ENCODE data around the gene NEU4. TPM values are rescaled to one million over a fixed set of nuclear protein-coding genes. Genes with fewer than 3 reads are reported as not detected.

Gene NEU4
- total RNA-seq, 2 experiments from 2014 or later = 0.20 TPM; not detected in 1

DNA sequence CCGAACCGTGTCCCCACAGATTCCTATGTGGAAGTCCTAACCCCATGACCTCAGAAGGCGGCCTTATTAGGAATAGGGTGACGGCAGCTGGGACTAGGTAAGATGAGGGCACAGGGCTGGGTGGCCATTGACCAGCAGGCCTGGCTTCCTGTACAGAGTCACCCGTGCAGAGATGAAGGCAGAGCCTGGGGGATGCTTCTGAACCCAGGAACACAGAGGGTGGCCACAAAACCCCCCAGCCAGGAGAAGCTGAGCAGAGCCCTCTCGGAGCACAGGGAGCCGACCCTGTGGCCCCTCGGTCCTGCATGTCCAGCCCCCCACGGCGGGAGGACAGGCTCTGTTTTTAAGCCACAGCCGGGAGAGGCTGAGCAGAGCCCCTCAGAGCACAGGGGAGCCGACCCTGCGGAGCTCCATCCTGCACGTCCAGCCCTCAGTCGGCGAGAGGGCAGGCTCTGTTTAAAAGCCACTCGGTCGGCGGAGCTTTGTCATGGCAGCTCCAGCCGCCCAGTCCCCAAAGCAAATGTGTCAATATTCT, 47.0 kb downstream of the NEU4 start:
- H3K27me3 Mint-ChIP-seq = no peaks in the 10 kb centered on the region

DNA sequence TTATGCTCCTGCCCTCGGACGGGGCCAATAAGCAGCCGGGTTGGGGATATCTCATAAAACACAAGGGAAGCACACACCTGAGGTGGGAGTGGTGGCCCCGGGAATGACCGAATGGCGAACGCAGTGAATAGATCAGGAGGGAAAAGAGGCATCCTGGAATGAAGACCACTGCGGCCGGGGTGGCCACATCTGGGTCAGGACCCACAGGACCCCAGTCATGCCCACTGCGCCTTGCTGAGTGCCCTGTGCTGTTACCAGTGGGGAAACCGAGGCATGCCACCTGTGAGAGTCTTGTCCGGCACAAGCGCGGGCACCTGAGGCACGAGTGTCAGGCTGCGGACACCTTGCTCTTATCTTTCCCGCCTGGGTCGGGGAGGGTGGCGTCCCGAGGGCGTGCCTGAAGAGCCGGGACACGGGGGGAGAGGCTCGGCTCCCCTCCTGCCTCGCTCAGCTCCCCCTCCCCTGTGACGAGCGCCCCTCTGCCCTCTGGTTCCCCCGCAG, 48.1 kb downstream of the NEU4 start:
- H3K27ac Mint-ChIP-seq = no peak overlapping the region
- H3K36me3 Mint-ChIP-seq = peaks cover 2% of the 10 kb centered on the region
- no peak overlapping the region for H3K4me3 Mint-ChIP-seq
- no peaks in the 10 kb centered on the region for H3K9me3 Mint-ChIP-seq
- ATAC-seq (ENCODE audit: low read depth) (no peak), DNase-seq (no peak)
- H3K4me1 Mint-ChIP-seq = peaks cover 19% of the 10 kb centered on the region
- POLR2A ChIA-PET = no interaction called here
- no peaks in the 10 kb centered on the region for H3K27me3 Mint-ChIP-seq

More for the DNA sequence above, 47.0 kb downstream of the NEU4 start:
- ATAC-seq (ENCODE audit: low read depth) = no peak
- Mint-ChIP-seq H3K27ac (no peak overlapping the region), H3K4me1 (peaks cover 9% of the 10 kb centered on the region), H3K9me3 (no peaks in the 10 kb centered on the region), H3K36me3 (no peaks in the 10 kb centered on the region), H3K4me3 (no peak overlapping the region)
- POLR2A ChIA-PET = no interaction called here
- no peak for DNase-seq

DNA sequence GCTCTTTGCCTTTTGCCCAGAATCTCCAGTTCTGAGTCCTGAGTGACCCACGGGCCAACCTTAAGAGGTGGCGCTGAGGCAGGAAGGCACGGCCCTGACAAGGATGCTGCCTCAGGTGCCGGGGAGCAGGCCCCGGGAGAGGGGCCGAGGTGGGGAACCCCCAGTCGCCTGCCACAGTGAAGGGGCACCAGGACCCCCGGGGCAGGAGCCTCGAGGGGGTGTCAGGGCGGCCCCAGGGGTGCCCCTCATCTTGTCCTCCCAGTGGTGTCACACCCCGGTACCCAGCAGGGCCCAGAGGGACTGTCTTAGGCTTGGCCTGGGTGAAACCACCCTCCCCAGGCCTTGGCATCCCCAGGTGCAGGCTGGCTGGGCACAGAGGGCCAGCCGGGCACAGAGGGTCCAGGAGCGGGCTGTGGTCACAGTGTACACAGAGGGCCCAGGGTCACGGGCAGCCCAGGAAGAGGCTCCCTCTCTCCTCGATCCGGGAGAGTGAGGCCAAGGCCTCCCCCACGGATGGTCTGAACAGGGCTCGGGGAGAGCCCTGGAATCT, 48.7 kb downstream of the NEU4 start:
- POLR2A ChIA-PET = interaction anchor here (0.9 kb wide), 1 partner anchor 13 kb away, joined by 5 read pairs; no protein-coding TSS in a partner anchor
- H3K9me3 Mint-ChIP-seq = no peaks in the 10 kb centered on the region
- H3K27ac Mint-ChIP-seq = no peak overlapping the region
- ATAC-seq (ENCODE audit: low read depth) = no peak
- DNase-seq = no peak
- H3K27me3 Mint-ChIP-seq = peaks cover 2% of the 10 kb centered on the region
- H3K4me3 Mint-ChIP-seq = peak overlapping the region; percentile 62
- H3K36me3 Mint-ChIP-seq = peaks cover 2% of the 10 kb centered on the region
- H3K4me1 Mint-ChIP-seq = peaks cover 20% of the 10 kb centered on the region

DNA sequence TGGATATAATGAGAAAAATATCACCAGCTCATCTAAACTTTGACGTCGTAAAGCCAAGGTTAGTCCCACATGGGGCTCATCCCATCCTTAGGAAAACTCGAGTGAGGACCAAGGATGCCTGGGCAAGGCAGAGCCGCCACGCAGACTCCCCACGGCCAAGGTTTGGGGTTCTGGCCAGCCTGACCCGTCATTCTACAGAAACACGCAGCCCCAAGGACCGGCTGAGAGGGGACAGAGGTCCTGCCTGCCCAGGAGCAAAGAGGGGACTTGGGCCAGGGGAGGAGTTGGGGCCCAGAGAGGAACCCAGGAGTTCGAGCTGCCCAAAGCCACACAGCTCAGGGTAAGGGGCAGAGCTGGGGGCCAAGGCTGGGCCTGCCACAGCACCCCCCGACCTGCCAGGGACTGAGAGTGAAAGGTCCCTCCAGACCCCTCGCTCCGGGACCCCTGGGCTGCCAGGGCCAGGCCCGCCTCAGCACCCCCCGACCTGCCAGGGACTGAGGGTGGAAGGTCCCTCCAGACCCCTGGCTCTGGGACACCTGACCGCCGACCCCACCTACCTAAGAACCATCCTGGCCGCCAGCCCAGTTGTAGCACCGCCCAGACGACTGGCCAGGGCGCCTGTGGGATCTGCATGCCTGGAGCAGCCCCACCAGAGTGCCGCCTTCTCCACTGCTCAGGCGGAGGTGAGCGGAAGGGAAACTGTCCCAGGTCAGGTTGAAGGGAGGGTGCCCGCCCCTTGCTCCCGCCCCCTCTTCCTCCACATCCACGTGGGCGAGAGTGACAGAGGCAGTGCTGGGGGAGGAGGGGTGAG, 49.4 kb downstream of the NEU4 start, which contains the start of gene PDCD1:
TSS of gene PDCD1 (minus strand) at position 689 of the 811 bp plus-strand sequence. CDS start at position 633, 56 bp downstream.
- H3K4me3 Mint-ChIP-seq = peak within 1 kb of the TSS; percentile 83
- H3K9me3 Mint-ChIP-seq = no peaks in the 10 kb centered on the region
- POLR2A ChIA-PET = interaction anchor here (0.9 to 2.4 kb wide), 2 partner anchors 14 to 172 kb away, joined by 5 to 10 read pairs; partner anchors contain the start of gene DTYMK
- peaks cover 26% of the 10 kb centered on the region for H3K4me1 Mint-ChIP-seq
- peaks cover 2% of the 10 kb centered on the region for H3K36me3 Mint-ChIP-seq
- ATAC-seq (ENCODE audit: low read depth) = peak; percentile 68
- H3K27ac Mint-ChIP-seq = peak within 1 kb of the TSS; percentile 92
- DNase-seq = peak; percentile 67
- peaks cover 6% of the 10 kb centered on the region for H3K27me3 Mint-ChIP-seq

DNA sequence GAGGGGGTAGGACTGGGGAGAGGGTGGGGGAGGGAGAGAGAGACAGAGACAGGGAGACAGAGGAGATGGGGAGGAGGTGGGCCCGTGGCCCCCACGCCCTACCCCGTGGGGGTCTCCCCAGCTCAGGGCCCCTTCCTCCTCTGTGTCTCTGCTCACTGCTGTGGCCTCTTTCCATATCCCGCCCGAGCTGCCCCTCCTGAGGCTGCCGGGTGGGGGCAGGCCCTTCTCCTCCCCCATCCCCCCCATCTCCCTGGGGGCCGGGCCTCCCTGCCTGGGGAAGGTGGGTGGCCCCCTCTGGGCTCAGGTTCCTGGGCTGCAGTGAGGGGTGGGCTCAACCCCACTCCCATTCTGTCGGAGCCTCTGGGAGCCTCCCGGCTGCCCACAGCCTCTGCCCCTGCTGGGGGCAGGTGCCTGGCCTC, 50.0 kb downstream of the NEU4 start:
- POLR2A ChIA-PET = interaction anchor here (0.6 to 2.4 kb wide), 5 partner anchors 10 to 172 kb away, joined by 5 to 14 read pairs (median 10); partner anchors contain the start of genes DTYMK and RTP5
- peak; percentile 29 for ATAC-seq (ENCODE audit: low read depth)
- Mint-ChIP-seq H3K9me3 (peaks cover under 1% of the 10 kb centered on the region), H3K27ac (peak overlapping the region; percentile 92), H3K4me3 (peak overlapping the region; percentile 73), H3K27me3 (peaks cover 9% of the 10 kb centered on the region), H3K36me3 (peaks cover 3% of the 10 kb centered on the region), H3K4me1 (peaks cover 29% of the 10 kb centered on the region)
- no peak for DNase-seq

DNA sequence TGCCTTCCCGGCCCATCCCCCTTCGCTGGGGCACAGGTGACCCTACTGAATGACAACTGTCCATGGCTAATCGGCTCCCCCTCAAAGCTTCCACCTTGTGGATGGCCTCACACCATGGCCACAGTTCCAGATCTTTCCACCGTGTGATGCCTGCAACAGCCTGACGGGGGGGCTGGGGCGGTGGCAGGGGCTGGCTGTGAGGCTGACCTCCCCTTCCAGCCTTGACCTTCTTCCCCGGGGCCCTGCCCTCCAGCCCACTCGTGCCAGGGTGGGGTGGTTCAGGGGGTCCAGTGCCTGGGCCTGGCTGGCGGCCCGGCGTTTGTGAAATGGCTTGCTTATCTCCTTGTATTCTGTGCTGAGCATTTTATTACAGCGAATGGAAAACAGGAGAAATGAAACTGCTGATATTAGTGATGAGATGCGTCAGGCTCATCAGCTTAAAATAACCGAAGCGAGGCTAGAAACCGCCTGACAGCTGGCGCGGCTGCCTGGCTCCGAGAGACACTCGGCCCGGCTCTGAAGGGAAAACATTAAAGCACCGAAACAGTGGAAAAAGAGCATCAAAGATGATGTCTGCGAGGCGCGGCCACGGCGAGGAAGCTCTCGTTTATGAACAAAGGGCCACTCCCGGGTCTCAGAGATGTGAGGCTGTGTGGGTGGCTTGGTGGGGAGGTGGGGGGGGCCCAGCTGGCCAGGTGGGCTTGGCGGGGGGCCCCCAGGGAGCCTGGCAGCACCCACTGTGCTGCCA, 50.6 kb downstream of the NEU4 start:
- ATAC-seq (ENCODE audit: low read depth) = peak; percentile 32
- Mint-ChIP-seq H3K4me3 (peak overlapping the region; percentile 83), H3K4me1 (peaks cover 35% of the 10 kb centered on the region), H3K27me3 (peaks cover 15% of the 10 kb centered on the region), H3K27ac (peak overlapping the region; percentile 92), H3K9me3 (peaks cover 6% of the 10 kb centered on the region), H3K36me3 (peaks cover 7% of the 10 kb centered on the region)
- DNase-seq = no peak
- POLR2A ChIA-PET = interaction anchor here (0.6 to 2.4 kb wide), 6 partner anchors 9 to 173 kb away, joined by 5 to 14 read pairs (median 9); partner anchors contain the start of genes D2HGDH, DTYMK and RTP5

DNA sequence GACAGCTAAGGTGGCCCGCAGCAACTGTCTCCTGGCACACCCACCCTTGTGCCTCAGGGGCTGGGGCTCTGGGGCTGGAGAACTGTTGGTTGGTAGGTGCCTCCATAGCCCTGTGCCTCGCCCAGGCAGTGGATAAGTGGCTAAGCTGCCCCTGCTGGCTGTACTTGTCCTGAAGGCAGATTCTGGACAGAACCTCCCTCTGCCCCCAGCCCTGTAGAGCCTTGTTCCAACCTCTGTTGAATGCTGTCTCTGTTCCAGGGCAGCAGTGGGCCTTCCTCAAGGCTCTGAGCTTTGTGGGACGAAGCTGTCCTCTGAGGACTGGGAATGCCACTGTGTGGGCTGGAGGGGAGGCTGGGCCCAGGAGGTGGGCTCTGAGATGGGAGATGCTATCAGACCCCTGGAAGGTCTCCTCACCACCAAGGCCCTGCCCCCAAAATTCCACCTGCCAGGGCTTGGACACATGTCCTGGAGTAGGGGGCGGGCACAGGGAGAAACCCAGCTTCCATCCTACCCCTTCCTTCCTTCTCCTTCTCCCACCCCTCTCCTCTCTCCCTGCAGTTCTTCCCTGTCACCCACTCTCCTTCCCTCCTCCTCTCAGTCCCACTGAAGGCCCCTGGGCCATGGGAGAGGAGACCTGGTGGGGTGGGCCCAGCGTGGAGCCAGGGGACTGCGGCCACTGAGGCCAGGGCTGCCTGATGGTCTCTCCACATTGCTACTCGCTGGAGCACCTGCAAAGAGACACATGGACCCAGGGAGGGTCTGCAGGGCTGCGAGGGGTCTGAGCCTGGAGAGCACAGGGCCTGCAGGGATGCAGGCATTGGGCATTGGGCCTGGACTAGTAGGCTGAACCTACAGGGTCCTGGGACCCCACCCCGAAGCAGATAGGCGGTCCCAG, 51.4 kb downstream of the NEU4 start:
- Mint-ChIP-seq H3K27ac (peak overlapping the region; percentile 92), H3K4me3 (no peak overlapping the region), H3K9me3 (peaks cover 11% of the 10 kb centered on the region), H3K27me3 (peaks cover 22% of the 10 kb centered on the region), H3K4me1 (peaks cover 43% of the 10 kb centered on the region), H3K36me3 (peaks cover 14% of the 10 kb centered on the region)
- ATAC-seq (ENCODE audit: low read depth) (peak; percentile 13), DNase-seq (no peak)
- POLR2A ChIA-PET = interaction anchor here (1.1 to 2.4 kb wide), 5 partner anchors 8 to 174 kb away, joined by 5 to 14 read pairs (median 10); partner anchors contain the start of genes D2HGDH, DTYMK and RTP5

DNA sequence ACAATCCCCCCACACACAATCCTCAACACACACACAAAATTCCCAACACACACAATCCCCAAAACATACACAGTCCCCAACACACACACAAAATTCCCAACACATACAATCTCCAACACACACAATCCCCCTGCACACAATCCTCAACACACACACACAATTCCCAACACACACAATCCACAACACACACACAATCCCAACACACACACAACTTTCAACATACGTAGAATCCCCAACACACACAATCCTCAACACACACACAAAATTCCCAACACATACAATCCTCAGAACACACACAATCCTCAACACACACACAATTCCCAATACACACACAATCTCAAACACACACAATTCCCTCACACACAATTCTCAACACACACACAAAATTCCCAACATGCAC, 52.3 kb downstream of the NEU4 start:
- Mint-ChIP-seq H3K27me3 (peaks cover 27% of the 10 kb centered on the region), H3K4me1 (peaks cover 49% of the 10 kb centered on the region)
- POLR2A ChIA-PET = no interaction called here

DNA sequence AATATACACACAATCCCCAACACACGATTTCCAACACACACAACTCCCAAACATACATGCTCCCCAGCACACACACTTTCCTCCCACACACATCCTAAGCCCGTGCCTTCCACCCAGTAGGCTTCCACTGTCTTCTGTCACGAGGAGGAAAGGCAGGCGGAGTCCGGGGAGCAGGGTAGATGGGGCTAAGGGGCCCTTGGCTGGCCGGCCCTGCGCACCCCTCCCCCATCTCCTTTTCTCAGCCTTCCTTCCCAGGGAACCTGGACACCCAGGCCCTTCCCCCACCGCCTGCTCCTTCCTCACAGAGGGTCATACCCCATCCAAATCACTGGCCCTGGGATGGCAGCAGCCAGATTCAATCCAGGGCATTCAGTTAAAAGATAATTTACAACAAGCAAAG, 53.1 kb downstream of the NEU4 start:
- DNase-seq (no peak), ATAC-seq (ENCODE audit: low read depth) (no peak)
- H3K9me3 Mint-ChIP-seq = peaks cover 11% of the 10 kb centered on the region
- H3K27me3 Mint-ChIP-seq = peaks cover 27% of the 10 kb centered on the region
- POLR2A ChIA-PET = no interaction called here
- peaks cover 16% of the 10 kb centered on the region for H3K36me3 Mint-ChIP-seq
- peak overlapping the region; percentile 14 for H3K27ac Mint-ChIP-seq
- peaks cover 50% of the 10 kb centered on the region for H3K4me1 Mint-ChIP-seq
- H3K4me3 Mint-ChIP-seq = peak overlapping the region; percentile 6

More for the DNA sequence above, 52.3 kb downstream of the NEU4 start:
- H3K9me3 Mint-ChIP-seq = peaks cover 11% of the 10 kb centered on the region
- ATAC-seq (ENCODE audit: low read depth) (no peak), DNase-seq (no peak)
- peak overlapping the region; percentile 59 for H3K27ac Mint-ChIP-seq
- peaks cover 16% of the 10 kb centered on the region for H3K36me3 Mint-ChIP-seq
- H3K4me3 Mint-ChIP-seq = peak overlapping the region; percentile 47

DNA sequence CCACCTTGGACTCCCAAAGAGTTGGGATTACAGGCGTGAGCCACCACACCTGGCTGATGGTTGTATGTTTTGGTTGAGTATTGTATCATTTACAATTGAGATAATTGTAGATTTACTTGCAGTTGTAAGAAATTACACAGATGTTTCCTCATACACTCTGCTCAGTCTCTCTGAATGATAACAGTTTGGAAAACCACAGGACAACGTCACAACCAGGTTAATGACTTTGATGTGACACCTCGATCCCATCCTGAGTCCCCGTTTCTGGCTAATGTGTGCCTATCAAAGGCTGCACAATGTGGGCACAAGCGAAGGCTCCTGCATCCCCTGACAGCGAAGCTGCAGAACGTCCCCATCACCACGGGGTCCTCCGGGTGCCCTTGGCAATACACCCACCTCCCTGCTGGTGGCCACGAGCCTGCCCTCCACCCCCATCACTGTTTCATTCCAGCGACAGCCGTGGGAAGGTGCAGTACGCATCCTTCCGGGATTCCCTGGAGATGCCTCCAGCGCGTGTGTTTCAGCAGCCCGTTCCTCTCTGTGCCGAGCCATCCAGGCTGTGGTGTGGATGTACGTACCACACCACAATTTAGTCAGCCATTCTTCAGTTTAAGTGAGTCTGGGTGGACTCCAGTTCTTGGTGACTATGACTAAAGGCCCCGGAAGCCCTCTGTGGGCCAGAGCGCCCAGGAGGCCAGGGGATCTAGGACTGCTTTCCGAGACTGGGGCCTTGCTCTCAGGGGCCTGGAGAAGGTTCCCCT, 54.0 kb downstream of the NEU4 start:
- POLR2A ChIA-PET = no interaction called here
- Mint-ChIP-seq H3K27me3 (peaks cover 27% of the 10 kb centered on the region), H3K27ac (no peak overlapping the region), H3K36me3 (peaks cover 16% of the 10 kb centered on the region), H3K9me3 (peaks cover 11% of the 10 kb centered on the region), H3K4me1 (peaks cover 55% of the 10 kb centered on the region), H3K4me3 (peak overlapping the region; percentile 41)
- DNase-seq (no peak), ATAC-seq (ENCODE audit: low read depth) (no peak)

DNA sequence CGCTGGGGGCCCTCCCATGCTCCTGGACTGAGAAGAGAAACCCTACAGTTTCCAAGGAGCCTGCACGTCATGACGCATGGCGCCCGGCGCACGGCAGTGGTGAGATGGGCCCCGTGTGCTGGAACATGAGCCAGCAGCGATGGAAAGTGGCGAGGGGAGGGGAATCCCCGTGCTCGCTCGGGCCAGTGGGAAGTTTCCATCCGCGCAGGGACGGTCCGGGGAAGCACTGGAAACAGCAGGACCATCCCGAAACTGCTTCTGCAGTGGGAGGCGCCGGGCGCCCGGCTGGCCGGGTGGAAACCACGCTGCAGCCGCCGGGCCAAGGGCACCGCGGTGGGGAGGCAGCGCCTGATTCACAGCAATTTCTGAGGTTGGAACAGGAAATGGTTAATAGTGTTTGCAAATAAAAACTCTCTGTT, 54.6 kb downstream of the NEU4 start:
- DNase-seq (no peak), ATAC-seq (ENCODE audit: low read depth) (peak; percentile 1)
- POLR2A ChIA-PET = no interaction called here
- H3K4me1 Mint-ChIP-seq = peaks cover 61% of the 10 kb centered on the region
- H3K27ac Mint-ChIP-seq = no peak overlapping the region
- H3K36me3 Mint-ChIP-seq = peaks cover 16% of the 10 kb centered on the region
- H3K27me3 Mint-ChIP-seq = peaks cover 27% of the 10 kb centered on the region
- peak overlapping the region; percentile 41 for H3K4me3 Mint-ChIP-seq
- H3K9me3 Mint-ChIP-seq = peaks cover 11% of the 10 kb centered on the region

Data from activated naive CD8-positive, alpha-beta T cell treated with anti-CD3 and anti-CD28 coated beads, Interleukin-2, amount 10 ng/mL, durations not matched to agents 7 days and 5 days (primary cell).